CMK (cell line): ENCODE data around the gene PILRA.
A peak's percentile ranks its signal among the peaks of the same experiment; 100 is the strongest.
"Not testable (repeated sequence)": the region's sequence is repeated elsewhere in the genome, so short reads cannot be mapped to it uniquely, and the experiment has no call there.

Experiments used
- DNase-seq: peaks from one replicate; pipeline ENCODE4 v3.0.0-alpha.2; 2010; ENCODE audit warnings: low read depth

Gene PILRA

DNA sequence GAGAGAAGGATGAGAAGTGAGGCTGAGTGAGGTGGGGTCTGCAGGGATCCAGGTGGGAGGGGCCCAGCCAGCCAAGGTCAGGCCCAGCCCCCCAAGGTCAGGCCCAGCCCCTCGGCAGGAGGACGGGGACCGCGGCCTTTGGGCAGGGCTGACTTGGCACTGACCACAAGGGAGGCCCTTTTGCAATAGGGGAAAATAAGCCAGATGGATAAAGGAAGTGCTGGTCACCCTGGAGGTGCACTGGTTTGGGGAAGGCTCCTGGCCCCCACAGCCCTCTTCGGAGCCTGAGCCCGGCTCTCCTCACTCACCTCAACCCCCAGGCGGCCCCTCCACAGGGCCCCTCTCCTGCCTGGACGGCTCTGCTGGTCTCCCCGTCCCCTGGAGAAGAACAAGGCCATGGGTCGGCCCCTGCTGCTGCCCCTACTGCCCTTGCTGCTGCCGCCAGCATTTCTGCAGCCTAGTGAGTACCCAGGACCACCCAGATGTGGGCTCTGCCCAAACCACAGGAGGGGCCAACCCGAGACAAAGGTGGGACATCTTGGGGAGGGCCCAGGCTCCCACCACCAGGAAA, at the start of gene PILRA:
PILRA (plus strand) TSS at position 227 of the 571 bp plus-strand sequence; CDS start at position 397, 170 bp downstream.
- DNase-seq, result no peak

DNA sequence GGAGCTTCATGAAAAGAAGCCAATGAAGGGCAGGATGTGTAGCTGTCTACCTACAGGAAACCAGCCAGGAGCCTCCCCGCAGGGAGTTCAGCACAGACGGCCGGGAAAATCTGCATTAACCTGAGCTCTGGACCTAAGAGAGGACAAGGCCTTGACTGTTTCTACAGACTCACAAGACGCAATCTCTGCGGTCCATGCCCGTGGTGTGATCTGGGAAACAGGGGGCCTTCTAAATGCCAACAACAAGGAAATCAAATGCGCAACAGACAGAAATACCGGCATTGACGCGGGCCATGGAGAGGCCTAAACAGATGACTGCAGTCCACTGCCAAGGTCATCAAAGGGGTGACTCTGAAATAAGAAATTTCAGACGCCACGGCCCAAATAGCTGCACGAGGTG, 49.1 kb upstream of the PILRA start:
- not testable (repeated sequence) for DNase-seq

DNA sequence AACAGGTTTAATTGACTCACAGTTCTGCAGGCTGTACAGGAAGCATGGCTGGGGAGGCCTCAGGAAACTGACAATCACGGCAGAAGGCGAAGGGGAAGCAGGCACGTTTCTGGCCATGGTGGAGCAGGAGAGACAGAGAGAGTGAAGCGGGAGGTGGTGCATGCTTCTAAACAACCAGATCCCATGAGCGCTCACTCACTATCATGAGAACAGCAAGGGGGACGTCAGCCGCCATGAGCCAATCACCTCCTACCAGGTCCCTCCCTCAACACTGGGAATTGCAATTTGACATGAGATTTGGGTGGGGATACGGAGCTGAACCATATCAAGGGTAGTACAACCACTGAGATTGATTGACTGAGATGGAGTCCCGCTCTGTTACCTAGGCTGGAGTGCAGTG, 47.6 kb upstream of the PILRA start:
- DNase-seq, result not testable (repeated sequence)

DNA sequence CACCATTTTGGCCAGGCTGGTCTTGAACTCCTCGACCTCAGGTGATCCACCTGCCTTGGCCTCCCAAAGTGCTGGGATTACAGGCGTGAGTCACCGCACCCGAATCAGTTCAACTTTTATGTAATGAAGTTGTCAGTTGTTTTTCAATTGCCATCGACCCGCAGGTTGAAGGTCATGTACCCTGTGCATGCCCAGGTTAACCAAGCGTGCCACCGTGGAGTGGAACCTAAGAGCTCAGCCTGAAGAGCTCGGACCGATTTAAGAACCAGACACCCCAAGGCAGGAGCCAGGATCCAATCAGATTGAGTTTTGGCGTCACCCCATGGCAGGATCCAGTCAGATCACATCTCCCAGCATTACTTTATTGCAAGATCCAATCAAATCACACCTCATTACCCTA, 46.4 kb upstream of the PILRA start:
- not testable (repeated sequence) for DNase-seq

DNA sequence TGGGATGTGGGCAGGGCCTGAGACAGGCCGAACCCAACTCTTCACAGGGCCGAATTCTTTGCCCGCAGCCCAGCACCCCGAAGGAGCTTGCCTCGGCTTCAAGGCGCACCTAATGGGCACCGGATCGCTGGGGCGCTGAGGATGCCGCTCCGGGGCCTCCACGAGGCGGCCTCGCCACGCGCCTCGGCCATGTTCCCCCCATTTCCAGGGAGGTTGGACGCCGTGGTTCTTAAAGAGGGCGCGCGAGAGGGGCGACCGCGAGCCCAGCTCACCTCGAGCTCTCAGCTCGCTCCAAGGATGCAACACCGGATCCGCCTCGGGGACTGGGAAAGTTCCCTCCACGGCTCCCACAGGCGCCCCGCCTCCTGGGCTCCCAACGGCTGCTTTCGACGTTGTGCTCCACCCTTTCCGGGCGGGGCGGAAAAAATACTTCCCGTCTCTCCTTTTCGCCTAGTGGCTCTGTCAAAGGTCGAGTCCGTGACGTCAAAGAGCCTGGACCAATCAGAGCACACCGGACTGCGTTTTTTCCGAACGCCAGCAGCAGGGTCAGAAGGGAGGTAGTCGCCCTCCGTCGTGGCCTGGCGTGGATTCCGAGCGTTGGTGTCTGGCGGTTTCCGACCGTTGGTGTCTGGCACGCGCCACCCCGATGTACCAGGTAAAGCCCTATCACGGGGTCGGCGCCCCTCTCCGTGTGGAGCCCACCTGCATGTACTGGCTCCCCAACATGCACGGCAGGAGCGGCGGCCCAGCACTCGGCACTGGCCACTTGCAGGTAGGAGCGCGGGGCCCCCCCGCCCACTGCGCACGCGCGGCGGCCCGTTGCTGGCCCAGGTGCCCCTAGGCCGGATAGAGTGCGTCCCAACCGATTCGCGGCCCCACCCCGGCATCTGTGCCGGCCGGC, 37.5 kb upstream of the PILRA start:
- DNase-seq, result peak; percentile 83

- not testable (repeated sequence) for DNase-seq
These were observed 35.1 kb upstream of the PILRA start for GRCh38 chr7:100338083-100338696.

GRCh38 chr7:100341286-100341685, 32.0 kb upstream of the PILRA start:
- not testable (repeated sequence) for DNase-seq

DNA sequence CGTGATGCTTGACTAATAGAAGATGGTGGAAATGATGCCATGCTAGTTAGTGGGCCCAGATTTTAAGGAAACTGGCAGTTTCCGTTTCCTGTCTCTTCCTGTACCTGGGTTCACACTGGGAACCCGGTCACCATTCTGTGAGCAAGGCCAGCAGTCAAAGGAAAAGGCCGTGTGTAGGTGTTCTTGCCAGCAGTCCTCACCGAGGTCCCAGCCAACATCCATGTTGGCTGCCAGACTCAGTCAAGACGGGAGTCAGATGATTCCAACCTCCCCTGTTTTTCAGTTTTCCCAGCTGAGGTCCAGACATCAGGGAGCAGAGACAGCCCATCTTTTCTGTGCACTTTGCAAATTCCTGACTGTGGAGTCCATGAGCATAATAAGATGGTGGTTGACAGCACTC, 30.5 kb upstream of the PILRA start:
- DNase-seq, result no peak

DNA sequence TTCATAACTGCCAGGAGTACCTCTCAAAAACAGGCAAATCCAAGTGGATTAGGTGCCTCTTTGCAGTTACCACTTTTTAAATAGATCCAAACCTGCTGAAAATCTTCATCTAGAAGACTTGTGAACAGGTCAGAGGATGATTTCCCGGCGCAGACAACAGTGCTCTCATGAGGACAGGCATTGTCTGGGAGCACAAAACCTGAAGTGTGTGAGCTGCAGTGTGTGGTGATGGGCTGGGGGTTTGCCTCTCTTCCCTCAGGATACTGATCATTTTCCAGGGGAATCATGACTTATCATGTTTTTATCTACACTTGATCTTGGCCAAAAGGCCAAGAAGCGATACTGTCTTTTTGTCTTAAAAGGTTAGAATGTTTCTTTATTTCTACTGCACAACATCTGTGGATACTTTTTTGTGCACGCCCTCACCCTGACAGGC, 29.1 kb upstream of the PILRA start:
- not testable (repeated sequence) for DNase-seq

- DNase-seq, result not testable (repeated sequence)
These were observed 28.6 kb upstream of the PILRA start for GRCh38 chr7:100344560-100345287.

DNA sequence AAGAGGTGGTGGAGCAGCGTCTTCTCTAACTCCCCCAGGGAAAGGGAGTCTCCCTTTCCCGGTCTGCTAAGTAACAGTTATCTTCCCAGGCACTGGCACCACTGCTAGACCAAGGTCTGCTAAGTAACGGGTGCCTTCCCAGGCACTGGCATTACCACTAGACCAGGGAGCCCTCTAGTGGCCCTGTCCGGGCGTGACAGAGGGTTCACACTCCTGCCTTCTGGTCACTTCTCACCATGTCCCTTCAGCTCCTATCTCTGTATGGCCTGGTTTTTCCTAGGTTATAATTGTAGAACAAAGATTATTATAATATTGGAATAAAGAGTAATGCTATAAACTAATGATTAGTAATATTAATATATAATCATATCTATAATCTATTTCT, 28.0 kb upstream of the PILRA start:
- peak; percentile 46 for DNase-seq

DNA sequence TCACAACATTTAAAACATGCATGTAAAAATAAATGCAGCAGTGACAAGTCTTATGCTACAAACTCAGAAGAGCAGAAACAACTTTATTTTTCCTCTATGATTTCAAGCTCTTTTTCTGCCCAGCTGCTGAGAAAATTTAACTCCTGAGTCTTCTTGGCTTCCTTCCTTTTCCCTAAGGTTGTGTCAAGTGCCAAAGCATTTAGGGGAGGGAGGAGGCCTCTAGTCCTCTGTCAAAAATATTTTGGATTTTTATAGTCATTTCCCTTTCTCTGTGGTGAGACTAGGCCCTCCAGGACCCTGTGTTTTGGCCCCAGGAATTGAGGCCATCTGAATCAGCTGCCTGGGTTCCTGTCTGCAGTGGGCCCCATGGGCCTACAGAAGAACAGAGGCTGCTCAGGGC, 26.4 kb upstream of the PILRA start:
- DNase-seq, result no peak

DNA sequence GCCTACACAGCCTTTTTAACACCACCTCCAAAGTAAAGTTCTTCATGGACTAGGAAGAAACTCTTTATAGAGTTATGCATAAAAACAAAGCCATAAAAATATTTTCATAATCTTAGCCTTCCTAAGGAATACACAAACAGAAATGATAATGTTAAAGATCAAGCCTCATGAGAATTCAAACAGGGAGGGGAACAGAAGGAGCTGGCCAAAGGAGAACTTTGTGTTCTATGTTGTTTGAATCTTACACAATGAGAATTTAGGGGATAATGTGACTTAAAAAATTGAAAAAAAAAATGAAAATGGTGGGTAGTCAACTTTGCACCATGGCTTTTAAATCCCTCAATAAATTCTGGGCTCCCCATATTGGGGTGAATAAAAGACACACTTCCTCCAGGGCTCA, 24.5 kb upstream of the PILRA start:
- DNase-seq, result no peak

DNA sequence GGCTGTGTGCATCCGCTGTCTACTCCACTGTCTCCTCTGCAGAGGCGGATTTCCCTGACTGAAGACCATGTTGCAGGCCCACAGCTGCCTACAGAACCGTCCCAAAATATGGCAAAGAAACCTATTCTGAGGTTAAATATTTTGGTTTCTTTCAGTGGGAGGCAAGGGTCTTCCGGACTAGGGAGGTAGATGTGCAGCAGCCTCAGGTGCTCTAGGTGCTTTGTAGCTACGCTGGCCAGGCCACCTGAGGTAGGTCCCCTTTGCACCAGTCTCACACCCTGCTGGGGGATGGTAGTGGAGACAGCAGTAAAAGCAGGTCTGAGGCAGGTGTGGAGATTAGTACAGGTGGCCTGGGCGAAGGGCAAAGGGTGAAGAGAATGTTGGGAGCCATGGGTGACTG, 23.5 kb upstream of the PILRA start:
- no peak for DNase-seq

GRCh38 chr7:100351657-100352058, 21.6 kb upstream of the PILRA start:
- no peak for DNase-seq

GRCh38 chr7:100352230-100352781, 21.0 kb upstream of the PILRA start:
- DNase-seq, result not testable (repeated sequence)

- DNase-seq, result no peak
These were observed 20.2 kb upstream of the PILRA start for GRCh38 chr7:100352984-100353684.

- DNase-seq, result no peak
These were observed 19.5 kb upstream of the PILRA start for GRCh38 chr7:100353685-100354330.

- DNase-seq, result no peak
These were observed 16.7 kb upstream of the PILRA start for GRCh38 chr7:100356416-100357068.

GRCh38 chr7:100357131-100357561, 16.1 kb upstream of the PILRA start:
- DNase-seq, result no peak
